Fibroblast of the conjunctiva (primary cell): Measurements from ENCODE around the gene AGAP1.
"Not testable (repeated sequence)": the region's sequence is repeated elsewhere in the genome, so short reads cannot be mapped to it uniquely, and the experiment has no call there.

ENCODE experiments used
- DNase-seq: peaks from one replicate; pipeline ENCODE4 v3.0.0-alpha.2; 2010; ENCODE audit warnings: low read depth

Gene AGAP1

DNA sequence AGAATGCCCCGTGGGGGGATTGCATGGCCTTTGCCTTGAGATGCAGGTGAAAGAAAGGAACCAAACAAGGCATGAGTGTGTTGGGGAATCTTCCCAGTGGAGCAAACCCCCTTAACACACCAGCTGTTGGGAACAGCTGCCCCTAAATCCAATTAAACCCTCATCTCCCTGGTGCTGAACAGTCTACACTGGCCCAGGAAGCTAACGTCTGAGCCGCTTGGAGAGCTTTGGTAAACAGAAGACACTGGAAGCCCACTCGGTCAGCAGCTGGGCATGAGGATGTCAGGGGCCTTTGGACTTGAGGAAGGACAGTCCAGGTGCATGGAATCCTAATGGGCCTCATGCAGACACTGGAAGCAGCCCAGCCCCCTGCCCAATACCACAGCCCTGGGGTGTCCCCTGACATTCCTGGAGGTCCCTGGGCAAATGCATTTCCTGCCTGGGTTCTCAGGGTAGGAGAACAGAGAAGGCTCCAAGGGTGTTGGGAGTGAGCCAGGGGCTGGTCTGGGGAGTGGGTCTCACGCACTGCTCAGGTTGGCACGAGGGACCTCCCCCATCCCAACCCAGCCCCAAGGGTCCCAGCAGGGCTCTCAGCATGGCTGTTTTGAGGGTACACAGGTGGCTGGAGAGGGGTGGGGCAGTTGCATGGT is 636.6 kb downstream of the AGAP1 start:
- DNase-seq: no peak

DNA sequence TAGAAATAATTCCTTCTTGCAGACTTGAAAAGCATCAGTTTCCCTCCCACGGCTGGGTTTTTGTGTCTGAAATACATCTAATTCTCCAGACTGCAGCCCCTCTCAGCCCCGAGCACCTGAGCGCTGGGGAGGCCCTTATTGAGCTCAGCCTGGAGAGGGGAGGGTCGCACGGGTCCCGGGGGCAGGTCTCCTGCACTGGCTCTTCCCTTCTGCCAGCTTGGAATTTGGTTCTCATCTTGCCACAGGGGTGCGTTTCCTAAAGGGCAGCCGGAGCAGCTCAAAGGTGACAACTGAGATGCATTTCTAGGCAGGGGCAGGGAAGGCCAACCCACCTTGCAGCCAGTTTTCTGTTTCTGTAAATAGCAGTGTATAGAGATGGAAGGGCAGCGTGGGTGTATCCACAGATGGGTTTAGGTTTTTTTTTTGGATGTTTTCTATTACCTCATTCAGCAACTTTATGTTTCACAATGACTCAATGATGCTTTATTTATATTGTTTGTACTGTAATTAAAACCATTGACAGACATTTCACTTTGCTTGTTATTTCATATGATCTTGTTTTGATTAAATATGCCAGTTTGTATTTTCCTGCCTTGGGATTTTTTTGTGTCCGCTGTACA is 637.3 kb downstream of the AGAP1 start:
- DNase-seq: no peak

DNA sequence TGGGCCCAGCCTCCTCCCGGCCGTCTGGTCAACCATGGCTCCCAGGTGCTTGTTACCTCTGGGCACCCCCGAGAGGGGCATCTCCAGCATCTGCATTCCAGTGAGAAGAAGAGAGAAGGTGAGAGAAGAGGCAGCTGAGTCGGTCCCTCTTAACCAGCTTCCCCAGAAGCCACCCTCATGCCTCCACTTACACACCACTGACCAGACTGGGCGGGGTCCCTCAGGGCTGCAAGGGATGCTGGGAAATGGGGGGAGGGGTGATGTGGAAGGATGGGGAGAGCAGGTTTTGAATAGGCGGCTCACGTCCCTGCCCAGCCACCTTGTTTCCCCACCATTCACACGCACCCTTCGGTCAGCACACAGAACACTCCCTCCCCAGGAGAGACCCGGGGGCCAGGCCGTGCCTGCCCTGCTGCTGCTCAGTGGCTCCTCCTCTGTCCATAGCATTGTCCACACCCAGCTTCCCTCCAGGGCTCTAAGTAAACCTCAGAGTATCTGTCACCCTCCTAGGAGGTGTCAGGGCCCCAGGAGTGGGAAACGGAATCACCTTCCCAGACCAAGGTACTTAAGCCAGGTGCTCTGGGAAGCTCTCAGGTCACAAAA is 639.7 kb downstream of the AGAP1 start:
- no peak for DNase-seq

DNA sequence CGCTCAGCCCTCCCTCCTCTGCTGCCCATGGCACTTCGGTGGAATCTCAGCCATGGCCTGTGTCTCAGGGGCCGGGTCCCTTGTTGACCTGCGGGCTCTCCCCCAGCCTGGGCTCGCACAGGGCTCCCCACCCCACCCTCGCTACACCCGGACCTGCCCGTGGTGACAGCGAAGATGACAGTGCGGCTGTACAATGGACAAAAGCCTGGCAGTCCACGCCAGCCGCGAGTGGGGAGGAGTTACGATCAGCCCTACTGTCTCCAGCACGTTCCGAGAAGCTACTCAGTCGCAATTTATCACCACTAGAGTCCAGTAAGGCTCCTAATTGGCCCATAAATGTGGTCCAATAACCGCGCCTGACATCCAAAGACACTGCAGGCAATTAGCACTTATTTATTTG is 642.7 kb downstream of the AGAP1 start:
- DNase-seq: no peak

DNA sequence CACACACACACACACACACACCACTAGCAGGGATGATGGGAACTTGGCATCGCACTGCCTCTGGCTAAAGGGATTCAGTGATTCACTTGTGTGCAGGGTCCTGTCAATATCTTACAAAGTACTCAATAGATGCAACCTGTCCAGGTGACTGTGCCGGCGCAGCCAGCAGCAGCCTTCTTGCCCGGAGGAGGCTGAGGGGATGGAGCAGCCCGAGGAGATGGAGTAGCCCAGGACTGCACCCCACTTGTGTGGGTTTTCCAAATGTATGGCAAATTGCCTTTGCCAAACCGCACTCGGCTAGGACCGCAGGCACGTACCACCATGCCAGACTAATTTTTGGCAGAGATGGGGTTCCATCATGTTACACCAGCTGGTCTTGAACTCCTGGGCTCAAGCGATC is 643.2 kb downstream of the AGAP1 start:
- DNase-seq: no peak

DNA sequence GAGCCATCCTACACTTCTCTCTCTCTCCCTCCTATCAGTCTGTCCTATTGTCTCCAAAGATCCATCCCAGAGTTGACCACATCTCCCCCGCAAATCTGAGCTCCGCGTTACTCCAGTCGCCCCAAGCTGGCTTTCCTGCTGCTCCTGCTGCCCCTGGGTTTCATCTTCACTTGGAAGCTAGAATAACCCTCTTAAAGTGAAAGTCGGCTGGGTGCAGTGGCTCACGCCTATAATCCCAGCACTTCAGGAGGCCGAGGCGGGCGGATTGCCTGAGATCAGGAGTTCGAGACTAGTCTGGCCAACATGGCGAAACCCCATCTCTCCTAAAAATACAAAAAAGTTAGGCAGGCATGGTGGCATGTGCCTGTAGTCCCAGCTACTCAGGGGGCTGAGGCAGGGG is 647.8 kb downstream of the AGAP1 start:
- DNase-seq: not testable (repeated sequence)

DNA sequence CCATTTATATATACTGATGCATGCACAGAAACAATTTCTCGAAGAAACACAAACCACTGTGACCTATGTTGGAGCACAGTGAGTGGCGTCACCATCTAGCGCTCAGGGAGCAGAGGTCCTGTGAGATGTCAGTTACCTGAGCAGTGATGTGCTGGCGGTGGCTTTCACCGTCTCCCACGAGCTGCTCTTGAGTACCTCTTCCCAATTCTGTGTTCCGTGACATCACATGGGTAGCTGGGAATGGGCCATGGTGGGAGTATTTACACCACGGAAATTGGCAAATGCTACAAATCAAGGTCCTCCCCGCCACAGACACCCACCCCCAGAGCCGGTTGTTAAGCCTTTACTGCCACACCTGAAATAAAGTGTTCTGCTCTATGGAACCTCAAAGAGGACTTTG is 650.0 kb downstream of the AGAP1 start:
- DNase-seq: no peak

DNA sequence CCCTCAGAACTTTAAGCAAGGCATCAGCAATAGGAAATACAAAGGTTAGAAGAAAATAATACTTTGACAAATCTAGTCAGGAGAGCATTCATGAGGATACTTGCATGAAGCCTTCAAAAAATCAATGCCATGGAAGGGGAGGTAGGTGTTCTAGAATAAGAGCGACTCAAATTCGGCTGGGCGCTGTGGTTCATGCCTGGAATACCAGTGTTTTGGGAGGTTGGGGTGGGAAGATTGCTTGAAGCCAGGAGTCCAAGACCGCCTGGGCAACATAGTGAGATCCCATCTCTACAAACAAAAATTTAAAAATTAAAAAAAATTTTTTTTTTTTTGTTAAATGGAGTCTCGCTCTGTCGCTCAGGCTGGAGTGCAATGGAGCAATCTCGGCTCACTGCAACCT is 652.6 kb downstream of the AGAP1 start:
- no peak for DNase-seq

DNA sequence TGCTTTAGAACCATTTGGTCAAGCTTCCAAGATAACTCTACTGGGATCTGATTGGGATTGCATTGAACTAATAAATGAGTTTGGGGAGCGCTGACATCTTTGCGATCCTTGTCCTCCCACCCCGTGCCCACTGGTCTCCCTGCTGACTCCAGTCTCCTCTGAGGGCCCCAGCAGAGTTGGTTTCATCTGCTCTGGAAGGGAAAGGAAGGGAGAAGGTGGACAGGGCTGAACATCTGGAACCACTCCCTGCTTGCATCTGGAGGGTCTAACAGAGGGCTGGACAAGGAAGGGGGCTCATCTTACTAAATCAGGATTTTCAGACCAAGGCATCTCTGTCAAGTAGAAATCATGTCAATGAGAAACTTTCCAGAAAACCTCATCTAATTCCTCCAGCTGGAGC is 661.6 kb downstream of the AGAP1 start:
- DNase-seq: no peak

DNA sequence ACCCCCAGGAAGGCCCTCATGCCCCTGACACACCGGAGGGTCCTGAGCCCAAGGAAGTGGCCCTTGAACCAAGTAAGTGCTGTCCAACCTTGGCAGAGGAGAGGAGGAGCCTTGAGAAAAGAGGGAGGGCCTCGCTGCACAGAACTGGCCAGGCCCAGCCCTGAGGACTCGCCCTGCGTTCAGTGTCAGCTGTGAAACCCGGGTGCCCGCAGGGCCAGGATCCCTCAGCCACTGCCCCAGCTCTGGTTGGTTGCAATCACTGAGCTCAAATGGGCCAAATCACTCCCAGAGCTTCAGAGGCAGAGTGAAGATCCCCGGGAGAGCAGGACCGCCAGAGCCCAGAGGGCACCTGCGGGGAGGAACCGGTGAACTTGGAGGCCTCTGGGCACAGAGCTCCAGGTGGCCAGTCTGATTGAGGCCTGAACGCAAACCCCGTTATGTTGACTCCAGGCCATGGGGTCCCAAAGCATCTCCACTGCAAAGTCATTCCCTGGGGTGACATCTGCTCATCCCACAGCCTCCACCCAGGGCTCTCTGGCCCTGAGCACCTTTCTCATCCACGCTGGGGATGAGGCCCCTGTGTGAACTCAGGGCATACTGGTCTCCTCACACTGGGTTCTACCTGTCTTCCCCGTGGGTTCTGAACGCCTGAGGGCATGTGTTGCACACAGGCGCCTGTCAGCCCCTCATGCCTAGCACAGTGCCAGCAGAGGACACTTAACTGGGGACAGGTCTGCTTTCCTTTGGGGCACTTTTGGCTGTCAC is 662.4 kb downstream of the AGAP1 start:
- no peak for DNase-seq

DNA sequence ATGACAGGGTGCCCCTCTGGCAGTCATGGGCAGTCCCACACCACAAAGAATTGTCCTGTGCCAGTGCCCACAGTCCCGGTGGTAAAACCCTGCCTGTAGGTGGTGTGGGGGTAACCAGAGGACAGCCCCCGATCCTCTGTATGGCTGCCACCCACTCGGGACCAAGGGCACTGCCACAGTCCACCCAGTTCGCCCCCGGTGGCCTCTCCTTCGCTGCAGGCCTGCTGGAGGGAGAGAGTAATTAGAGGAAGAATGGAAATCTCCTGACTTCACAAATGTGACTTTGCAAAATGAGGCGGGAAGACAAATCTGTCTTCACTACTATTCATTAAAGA is 663.0 kb downstream of the AGAP1 start:
- no peak for DNase-seq

DNA sequence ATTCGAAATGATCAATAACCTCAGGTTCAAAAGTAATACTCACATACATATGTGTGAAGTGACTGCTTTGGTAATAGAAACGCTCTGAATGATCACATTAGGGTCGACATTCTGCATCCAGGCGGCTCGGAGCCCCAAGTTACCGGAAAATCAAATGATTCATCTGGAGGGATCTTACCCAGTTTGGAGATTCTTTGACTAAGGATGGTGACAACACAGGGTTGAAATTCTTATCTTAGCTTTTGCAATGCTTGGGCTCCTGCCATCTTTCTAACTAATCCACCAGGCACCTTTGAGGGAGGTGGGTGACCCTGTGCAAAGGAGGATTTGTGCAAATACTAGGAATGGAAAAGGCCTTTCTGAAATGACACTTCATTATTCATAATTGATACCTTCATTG is 663.5 kb downstream of the AGAP1 start:
- no peak for DNase-seq

DNA sequence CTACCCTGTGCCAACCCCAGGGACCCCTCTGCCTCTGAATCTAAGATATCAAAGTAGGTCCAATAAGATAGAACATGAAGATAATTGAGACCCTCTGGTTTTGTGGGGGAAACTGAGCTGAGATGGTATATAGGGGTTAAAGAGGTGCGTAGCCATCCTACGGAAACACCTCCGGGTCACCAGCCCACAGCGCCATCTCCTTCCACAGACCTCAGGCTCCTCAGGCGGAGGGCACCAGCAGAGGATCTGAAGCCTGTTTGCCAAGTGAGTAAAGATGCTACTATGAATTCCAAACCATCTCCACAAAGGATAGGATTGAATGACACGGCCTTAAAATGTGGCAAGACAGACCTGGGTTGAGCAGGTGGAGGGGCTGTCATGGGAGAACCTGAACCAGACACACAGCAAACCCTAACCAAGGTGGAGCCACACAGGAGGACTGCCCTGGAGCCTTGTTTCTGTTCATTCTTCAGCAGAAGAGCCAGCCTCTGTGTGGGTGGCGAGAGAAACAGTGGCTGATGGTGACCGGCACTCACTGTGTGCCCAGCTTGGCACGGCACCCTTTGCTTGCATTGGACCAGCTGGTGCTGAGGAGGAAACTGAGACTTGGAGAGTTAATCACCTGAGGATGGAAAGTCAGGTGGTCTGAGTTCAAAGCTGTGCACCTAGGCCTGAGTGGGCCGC is 664.1 kb downstream of the AGAP1 start:
- DNase-seq: no peak

DNA sequence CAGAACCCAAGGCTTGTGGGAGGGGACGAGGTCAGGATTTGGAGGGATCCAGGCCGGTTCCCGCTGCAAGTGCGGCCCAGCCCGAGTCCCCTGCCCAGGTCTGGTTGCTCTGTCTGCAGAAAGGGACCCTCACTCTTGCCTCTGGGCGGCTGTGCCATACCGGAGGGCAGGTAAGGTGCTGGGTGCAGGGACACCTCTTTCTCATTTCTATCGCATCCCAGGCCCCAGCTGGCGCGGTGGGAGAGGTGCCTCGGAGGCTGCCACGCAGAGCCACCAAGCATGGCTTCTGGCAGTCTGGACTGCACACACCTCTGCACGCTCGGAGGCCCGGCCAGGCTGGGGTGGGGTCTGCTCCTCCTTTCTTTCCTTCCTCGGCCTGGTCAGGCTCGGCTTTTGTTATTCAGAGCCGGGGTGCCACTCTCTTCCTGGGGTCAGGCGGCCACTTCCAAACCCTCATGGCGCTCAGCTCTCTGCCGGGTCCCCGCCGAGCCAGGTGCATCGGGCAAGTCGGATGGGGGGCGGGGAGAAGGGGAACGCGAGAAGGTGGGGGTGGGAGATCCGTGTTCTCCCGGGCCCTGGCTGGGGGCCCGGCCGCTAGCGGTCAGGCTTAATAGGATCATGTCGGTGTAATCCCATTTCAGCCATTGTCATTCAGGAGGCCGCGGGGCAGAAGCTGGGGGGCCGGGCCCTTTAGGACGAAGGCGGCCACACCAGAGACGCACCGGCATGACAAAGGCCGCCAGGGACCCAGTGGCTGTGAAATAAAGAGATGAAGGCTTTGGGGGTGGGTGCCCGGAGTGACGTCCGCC is 665.3 kb downstream of the AGAP1 start:
- no peak for DNase-seq

DNA sequence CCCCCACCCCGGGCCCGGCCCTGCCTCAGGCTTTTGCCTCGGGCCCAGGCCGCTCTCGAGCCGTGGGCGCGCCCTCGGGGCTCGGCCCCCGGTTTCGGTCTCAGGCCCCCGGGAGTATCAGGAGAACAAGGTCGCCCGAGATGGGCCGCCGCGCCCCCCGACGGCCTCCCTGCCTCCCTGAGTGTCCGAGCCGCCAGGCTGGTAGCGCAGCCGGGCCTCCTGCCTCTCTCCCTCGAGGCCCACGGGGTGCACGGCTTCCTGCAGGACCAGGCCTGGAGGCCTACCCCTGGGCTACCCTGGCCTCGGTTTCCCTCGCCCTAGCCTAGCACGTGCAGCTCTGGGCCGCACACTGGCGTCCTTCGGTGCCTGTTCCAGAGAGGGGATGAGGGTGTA is 665.9 kb downstream of the AGAP1 start:
- DNase-seq: no peak

DNA sequence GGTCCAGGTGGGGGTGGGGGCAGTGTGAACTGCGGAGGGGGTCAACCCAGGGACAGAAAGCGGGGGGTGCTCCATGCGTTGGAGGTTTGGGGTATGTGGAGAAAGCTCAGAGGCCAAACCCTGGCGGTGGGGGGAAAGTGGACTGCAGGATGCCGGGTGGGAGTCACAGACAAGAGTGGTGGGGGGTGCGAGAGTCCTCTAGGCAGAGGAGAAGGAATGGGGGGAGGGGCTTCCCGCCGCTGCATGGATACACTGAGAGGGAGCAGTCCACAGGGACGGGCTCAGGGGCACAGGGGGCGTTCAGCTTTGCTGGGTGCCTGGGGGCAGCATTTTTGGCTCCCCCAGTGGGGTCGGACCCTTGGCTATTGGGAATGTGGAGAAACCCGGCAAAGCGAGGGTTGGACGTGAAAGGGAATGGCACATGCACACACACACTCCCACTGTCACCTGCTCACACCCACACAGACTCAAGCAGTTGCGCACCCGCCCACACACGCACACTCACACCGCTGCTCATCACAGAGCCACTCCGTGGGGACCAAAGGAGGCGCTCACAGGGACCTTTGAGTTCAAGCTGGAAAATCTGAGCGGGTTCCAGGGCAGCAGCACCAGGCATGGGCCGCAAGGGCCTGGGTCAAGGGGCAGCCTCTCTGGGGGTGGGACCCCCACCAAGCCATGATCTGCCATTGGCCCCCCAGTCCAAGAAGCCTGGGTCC is 666.7 kb downstream of the AGAP1 start:
- no peak for DNase-seq

DNA sequence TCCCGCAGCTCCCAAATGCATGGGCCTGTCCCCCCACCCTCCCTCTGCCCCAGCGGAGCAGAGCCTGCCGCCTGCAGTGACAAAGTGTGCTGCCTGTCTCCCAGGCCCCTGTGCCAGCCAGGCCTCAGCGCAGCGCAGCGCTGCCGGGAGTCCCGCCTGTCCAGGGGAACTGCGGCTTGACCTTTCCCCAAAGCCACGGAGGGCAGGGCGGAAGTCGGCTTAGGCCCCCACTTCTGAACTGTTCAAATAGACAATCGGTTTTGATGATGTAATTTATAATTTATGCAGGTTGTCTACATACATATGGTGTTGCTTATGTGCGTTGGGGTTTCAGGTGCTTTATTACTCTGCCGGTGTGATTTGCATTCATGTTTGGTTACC is 667.2 kb downstream of the AGAP1 start:
- DNase-seq: no peak

DNA sequence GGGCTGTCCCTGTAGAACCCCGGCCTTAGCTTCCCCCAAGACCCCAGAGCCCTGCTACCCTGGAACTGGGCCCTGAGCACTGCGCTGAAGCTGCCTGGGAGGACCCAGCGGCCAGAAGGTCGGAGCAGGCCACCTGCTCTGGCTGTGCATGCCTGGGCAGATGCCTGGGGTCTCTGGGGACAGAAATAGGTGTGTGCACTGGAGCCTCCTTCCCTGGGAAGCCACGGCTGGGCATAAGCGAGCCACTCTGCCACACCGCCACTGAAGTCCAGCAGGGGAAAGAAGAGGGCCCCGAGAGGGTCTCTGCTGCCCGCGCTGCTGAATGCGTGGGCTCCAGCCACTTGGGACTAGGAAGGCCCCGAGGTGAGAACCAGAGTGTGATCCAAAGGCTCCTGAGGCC is 667.7 kb downstream of the AGAP1 start:
- DNase-seq: no peak

DNA sequence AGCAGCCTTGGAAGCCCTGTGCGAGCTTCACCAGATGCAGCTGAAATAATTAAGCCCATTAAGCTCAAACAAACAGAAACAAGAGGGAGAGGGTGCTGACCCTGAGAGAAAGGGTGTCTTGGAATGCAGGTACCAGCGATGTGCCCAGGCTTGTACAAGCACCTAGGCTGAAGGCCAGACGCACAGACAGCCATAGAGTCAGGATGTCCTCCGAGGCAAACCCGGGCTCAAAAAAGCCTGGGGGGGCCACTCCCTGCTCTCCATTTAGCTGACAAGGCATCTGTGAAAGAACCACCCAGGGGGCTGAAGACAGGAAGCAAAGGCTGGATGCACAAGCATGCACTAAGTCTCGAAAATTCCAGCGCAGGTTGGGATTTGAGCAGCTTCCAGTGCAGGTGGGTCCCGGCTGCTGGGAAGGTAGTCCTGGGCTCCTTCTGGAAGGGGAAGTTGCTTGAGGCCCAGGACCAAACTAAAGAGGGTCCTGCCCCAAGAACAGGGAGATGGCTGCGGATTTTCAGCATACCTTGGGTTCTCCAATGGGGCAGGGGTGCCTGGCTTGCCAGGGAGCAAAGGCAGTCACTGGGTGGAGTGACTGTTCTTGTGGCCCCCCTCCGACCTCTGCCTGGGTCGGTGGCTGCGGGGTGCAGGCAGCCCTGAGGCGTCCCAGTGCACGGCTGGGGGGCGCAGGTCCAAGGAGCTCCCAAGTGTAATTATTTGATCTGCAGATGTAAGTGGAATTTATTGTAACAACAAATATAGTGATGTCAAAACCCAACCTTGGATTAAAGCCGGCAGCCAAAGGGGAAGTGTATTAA is 668.4 kb downstream of the AGAP1 start:
- DNase-seq: no peak

DNA sequence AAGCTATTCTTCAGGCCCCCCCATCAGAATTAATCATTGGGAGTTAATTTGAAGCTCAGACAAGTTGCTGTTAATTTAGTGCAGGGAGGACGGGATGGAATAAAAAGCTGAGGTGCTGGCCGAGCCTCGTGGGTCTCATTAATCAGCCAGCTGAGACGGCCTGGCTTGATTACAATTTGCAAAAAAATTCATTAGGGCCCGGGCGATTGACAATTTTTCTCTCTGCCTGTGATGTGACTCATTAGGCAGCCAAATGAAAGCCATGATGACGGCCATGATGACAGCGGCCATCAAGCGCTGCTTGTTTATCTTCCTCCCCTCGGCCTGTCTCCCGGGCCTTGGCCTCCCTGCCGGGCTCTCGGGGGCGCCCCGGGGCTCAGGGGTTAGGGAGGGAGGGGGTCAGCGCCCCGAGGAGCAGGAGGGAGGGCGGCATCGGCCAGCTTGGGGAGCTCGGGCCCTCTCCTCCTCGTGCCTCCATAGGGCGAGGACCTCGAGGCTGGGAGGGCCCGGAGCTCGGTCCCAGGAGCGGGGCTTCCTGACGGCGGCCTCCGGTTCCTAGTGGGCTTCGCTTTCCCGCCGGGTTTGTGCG is 669.1 kb downstream of the AGAP1 start:
- DNase-seq: no peak
